Left lung (tissue), 10 donors: ENCODE measurements around the gene PHOX2A. TPM values are rescaled to one million over a fixed set of nuclear protein-coding genes. Genes with fewer than 3 reads are reported as not detected.
A peak's percentile ranks its signal among the peaks of the same experiment; 100 is the strongest.
"Not testable (repeated sequence)": the region's sequence is repeated elsewhere in the genome, so short reads cannot be mapped to it uniquely, and the experiment has no call there.

Experiments used
- ATAC-seq: fragments of 200-7000 bp; cut with Tn5 transposase; one replicate; pipeline ENCODE4 v1.9.1; 2020; ENCODE audit warnings: moderate library complexity
- DNase-seq, 4 donors: peaks; one replicate each; pipeline ENCODE4 v3.0.0-alpha.2; 2013 to 2020
- H3K27ac ChIP-seq, 2 donors: fragments of 200-600 bp; sonication (generic) in 1 of 2; one replicate each; pipeline versions ENCODE4 v1.5.0 to v1.8.0; 2020 to 2021
- H3K27me3 ChIP-seq, 2 donors: fragments of 200-600 bp; sonication (generic) in 1 of 2; one replicate each; pipeline versions ENCODE4 v1.5.0 to v1.8.0; 2020 to 2021
- H3K36me3 ChIP-seq, 2 donors: fragments of 200-600 bp; sonication (generic) in 1 of 2; one replicate each; pipeline versions ENCODE4 v1.5.0 to v1.8.0; 2020 to 2021
- H3K4me1 ChIP-seq, 2 donors: fragments of 200-600 bp; one replicate each; pipeline ENCODE4 v1.8.0; 2021
- H3K4me3 ChIP-seq, 2 donors: fragments of 200-600 bp; sonication (generic) in 1 of 2; one replicate each; pipeline versions ENCODE4 v1.5.0 to v1.8.0; 2020 to 2021; ENCODE audit warnings: mild to moderate bottlenecking in 1 of 2
- H3K9me3 ChIP-seq, 2 donors: fragments of 200-600 bp; sonication (generic) in 1 of 2; one replicate each; pipeline versions ENCODE4 v1.5.0 to v1.8.0; 2020 to 2021
- intact Hi-C, 2 donors: fragments of 100-400 bp; cut with DNase I; formaldehyde crosslinking; loops; one replicate each; pipeline versions ENCODE4 v1.11.2 to v1.14.2; 2022
- polyA plus RNA-seq, 6 donors: library from polyadenylated mRNA; unstranded; fragments of 120-200 nt; gene quantifications; one replicate each; pipeline ENCODE4 v1.2.1, GENCODE V29; 2013; ENCODE audit not compliant: insufficient read length in 6 of 6
- total RNA-seq, 2 donors: library from RNA; stranded (reverse); fragmentation: NEBNext Ultra II Directional; extraction: Animal tissue kit (Norgen Biotek cat#: 25700); gene quantifications; one replicate each; pipeline ENCODE4 v1.2.1, GENCODE V29; 2021
- TF ChIP-seq, protein P1 (sequence below), 2 donors: fragments of 200-600 bp; sonication (generic) in 1 of 2; IDR thresholded peaks; one replicate each; pipeline versions ENCODE4 v1.5.0 to v1.8.0; 2021; ENCODE audit warnings: antibody characterized with exemption in 2 of 2
- donor health status: DM: no; HTN: yes; CAD: no.
- donor health status: DM: no; HTN: no; CAD: no.

PHOX2A gene
- total and polyA plus RNA-seq, 8 donors, result not detected

DNA sequence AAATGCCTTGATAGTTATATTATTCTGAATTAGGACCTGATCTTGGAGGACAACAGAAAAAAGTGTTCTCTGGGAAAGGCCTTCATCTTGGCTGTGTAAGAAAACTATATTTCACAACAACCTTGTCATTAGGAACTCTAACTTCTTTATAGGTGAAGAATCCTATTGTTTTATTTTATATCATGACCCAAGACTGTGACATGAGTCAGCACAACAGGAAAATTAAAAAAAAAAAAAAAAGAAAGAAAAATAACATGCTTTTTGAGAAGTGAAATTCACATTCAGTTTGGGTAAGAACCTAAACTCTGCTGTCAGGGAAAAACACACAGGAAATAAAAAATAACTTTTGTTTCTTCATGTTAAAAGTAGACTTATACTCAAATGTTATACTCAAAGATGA, 39.1 kb downstream of the PHOX2A start:
- Histone ChIP-seq H3K36me3 (no peaks in the 10 kb centered on the region), H3K4me3 (no peak overlapping the region), H3K27me3 (no peaks in the 10 kb centered on the region), H3K27ac (no peak overlapping the region), H3K9me3 (peaks cover 0 to under 1% of the 10 kb centered on the region in 2 donors), H3K4me1 (peaks cover 0 to 13% of the 10 kb centered on the region in 2 donors)
- TF ChIP-seq, protein P1, sequence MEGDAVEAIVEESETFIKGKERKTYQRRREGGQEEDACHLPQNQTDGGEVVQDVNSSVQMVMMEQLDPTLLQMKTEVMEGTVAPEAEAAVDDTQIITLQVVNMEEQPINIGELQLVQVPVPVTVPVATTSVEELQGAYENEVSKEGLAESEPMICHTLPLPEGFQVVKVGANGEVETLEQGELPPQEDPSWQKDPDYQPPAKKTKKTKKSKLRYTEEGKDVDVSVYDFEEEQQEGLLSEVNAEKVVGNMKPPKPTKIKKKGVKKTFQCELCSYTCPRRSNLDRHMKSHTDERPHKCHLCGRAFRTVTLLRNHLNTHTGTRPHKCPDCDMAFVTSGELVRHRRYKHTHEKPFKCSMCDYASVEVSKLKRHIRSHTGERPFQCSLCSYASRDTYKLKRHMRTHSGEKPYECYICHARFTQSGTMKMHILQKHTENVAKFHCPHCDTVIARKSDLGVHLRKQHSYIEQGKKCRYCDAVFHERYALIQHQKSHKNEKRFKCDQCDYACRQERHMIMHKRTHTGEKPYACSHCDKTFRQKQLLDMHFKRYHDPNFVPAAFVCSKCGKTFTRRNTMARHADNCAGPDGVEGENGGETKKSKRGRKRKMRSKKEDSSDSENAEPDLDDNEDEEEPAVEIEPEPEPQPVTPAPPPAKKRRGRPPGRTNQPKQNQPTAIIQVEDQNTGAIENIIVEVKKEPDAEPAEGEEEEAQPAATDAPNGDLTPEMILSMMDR (IDR thresholded peaks at IDR 0.05), result no peak
- DNase-seq, result no peak
- intact Hi-C loops, result no loop called here
- ATAC-seq, result no peak

DNA sequence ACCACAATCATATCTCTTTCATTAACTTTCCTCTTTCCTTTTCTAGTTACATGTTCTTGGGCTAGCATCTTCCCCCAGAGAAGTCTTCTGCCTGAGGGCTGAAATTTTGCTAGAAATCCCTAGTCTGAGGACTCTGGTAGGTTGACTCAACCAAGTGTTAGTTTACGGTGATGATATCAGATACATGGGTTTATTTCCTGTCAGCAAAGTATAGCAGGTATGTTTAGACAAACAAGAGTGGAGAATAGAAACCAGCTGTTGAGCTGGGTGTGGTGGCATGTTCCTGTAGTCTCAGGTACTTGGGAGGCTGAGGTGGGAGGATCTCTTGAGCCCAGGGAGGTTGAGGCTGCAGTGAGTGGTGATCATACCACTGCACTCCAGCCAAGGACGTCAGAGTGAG, 40.8 kb downstream of the PHOX2A start:
- DNase-seq, result no peak
- H3K9me3 ChIP-seq, result no peaks in the 10 kb centered on the region
- H3K27ac ChIP-seq, result no peak overlapping the region
- intact Hi-C loops, result no loop called here
- H3K4me1 ChIP-seq, result peaks cover 0 to 8% of the 10 kb centered on the region in 2 donors
- H3K36me3 ChIP-seq, result no peaks in the 10 kb centered on the region
- no peak for ATAC-seq
- TF ChIP-seq, protein P1 (IDR thresholded peaks at IDR 0.05), result no peak
- no peaks in the 10 kb centered on the region for H3K27me3 ChIP-seq
- no peak overlapping the region for H3K4me3 ChIP-seq

DNA sequence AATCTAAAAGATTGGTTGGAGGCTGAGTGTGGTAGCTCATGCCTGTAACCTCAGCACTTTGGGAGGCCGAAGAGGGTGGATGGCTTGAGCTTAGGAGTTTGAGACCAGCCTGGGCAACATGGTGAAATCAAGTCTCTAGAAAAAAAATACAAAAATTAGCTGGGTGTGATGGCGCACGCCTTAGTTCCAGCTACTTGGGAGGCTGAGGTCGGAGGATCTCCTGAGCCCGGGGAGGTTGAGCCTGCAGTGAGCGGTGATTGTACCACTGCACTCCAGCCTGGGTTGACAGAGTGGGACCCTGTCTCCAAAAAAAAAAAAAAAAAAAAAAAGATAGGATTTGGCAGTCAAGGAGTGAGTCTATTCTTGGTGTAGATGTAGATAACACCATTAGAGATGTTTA, 41.4 kb downstream of the PHOX2A start:
- Histone ChIP-seq H3K4me3 (no peak overlapping the region), H3K4me1 (peaks cover 0 to 3% of the 10 kb centered on the region in 2 donors), H3K9me3 (no peaks in the 10 kb centered on the region), H3K36me3 (no peaks in the 10 kb centered on the region), H3K27ac (no peak overlapping the region), H3K27me3 (no peaks in the 10 kb centered on the region)
- intact Hi-C loops, result no loop called here
- ATAC-seq, result no peak
- TF ChIP-seq, protein P1 (IDR thresholded peaks at IDR 0.05), result no peak
- DNase-seq, result no peak

DNA sequence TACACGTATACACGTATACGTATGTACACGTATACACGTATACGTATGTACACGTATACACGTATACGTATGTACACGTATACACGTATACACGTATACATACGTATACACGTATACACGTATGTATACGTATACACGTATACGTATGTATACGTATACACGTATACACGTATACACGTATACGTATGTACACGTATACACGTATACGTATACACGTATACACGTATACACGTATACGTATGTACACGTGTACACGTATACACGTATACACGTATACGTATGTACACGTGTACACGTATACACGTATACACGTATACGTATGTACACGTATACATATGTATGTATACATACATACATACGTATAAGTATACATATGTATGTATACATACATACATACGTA, 42.5 kb downstream of the PHOX2A start:
- H3K36me3 ChIP-seq, H3K27ac ChIP-seq, H3K4me1 ChIP-seq, DNase-seq, H3K27me3 ChIP-seq, ATAC-seq, H3K9me3 ChIP-seq, H3K4me3 ChIP-seq, intact Hi-C loops: not testable (repeated sequence)

DNA sequence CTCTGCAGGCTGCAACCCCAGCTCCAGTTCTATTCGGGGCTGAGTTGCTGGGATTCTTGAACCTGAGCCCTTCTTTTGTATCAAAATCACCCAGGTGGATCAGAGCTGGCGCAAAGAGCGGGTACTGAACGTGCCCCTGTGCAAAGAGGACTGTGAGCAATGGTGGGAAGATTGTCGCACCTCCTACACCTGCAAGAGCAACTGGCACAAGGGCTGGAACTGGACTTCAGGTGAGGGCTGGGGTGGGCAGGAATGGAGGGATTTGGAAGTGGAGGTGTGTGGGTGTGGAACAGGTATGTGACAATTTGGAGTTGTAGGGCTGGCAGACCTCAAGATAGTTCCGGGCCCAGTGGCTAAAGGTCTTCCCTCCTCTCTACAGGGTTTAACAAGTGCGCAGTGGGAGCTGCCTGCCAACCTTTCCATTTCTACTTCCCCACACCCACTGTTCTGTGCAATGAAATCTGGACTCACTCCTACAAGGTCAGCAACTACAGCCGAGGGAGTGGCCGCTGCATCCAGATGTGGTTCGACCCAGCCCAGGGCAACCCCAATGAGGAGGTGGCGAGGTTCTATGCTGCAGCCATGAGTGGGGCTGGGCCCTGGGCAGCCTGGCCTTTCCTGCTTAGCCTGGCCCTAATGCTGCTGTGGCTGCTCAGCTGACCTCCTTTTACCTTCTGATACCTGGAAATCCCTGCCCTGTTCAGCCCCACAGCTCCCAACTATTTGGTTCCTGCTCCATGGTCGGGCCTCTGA, 48.3 kb downstream of the PHOX2A start:
- ATAC-seq (no peak), DNase-seq (no peak)
- Histone ChIP-seq H3K36me3 (no peaks in the 10 kb centered on the region), H3K4me3 (no peak overlapping the region), H3K9me3 (no peaks in the 10 kb centered on the region), H3K27me3 (no peaks in the 10 kb centered on the region), H3K27ac (no peak overlapping the region), H3K4me1 (no peaks in the 10 kb centered on the region)
- TF ChIP-seq, protein P1 (IDR thresholded peaks at IDR 0.05), result no peak
- intact Hi-C loops, result no loop called here

DNA sequence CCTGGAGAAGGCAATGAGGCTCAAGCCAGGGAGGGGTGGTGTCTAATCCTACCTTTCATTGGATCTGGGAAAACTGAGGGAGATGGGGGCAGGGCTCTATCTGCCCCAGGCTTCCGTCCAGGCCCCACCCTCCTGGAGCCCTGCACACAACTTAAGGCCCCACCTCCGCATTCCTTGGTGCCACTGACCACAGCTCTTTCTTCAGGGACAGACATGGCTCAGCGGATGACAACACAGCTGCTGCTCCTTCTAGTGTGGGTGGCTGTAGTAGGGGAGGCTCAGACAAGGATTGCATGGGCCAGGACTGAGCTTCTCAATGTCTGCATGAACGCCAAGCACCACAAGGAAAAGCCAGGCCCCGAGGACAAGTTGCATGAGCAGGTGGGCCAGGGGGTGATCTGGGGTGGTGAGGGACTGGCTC, 52.0 kb downstream of the PHOX2A start, which contains the start of gene FOLR1:
FOLR1 (plus strand) TSS at position 180 of the 421 bp plus-strand sequence; CDS start at position 214, 34 bp downstream.
- TF ChIP-seq, protein P1 (IDR thresholded peaks at IDR 0.05), result no peak
- ATAC-seq (peak; percentile 84), DNase-seq (peak in 1 of 4 donors; percentile 73)
- Histone ChIP-seq H3K36me3 (no peaks in the 10 kb centered on the region), H3K27me3 (no peaks in the 10 kb centered on the region), H3K4me1 (peaks cover 0 to 11% of the 10 kb centered on the region in 2 donors), H3K27ac (peak within 1 kb of the TSS; percentile 26 to 42), H3K4me3 (peak within 1 kb of the TSS in 1 of 2 donors; percentile 5), H3K9me3 (no peaks in the 10 kb centered on the region)
- intact Hi-C loops, result no loop called here
